ENCODE measurements around the gene EMC10. TPM values are rescaled to one million over a fixed set of nuclear protein-coding genes. Genes with fewer than 3 reads are reported as not detected.

The EMC10 gene
- total RNA-seq: 10 to 100 TPM; 28.7 to 31.2 TPM

DNA sequence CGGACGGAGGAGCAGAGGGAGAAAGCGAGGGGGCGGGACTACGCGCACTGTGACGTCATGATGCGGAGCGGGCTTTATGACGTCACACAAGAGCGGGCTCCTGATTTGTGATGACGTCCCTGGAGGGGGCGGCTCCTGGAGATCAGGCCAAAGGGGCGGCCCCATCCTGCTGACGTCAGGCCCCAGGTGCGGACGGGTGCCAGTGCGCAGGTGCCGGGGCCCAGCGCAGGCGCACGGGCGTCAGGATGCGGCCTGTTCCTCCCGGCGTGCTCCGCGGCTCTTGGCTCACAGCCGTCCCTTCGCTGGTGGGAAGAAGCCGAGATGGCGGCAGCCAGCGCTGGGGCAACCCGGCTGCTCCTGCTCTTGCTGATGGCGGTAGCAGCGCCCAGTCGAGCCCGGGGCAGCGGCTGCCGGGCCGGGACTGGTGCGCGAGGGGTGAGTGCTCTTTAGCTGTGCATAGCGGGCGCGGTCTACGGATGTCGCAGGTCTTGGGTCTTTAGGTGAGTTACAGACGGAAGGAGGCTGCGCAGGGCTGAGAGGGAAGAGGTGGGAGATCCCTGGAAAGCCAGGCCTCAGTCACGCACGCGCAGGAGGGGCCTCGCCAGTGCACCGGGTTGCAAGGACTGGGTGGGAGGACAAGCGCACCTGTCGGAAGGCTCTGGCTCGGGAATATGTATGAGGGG, at the start of gene EMC10, which contains the start of gene GARIN5A:
TSS of gene EMC10 (plus strand) at position 284 of the 683 bp plus-strand sequence. CDS start at position 322, 38 bp downstream.
TSS of gene GARIN5A (minus strand) at position 625 of the 683 bp plus-strand sequence. CDS start at position 165, 460 bp downstream.
- intact Hi-C loops (cut with micrococcal nuclease): loop anchor here (2.0 kb wide), 1 partner anchor 34 kb away; the partner anchor contains the start of gene JOSD2
- TF ChIP-seq, protein P1, sequence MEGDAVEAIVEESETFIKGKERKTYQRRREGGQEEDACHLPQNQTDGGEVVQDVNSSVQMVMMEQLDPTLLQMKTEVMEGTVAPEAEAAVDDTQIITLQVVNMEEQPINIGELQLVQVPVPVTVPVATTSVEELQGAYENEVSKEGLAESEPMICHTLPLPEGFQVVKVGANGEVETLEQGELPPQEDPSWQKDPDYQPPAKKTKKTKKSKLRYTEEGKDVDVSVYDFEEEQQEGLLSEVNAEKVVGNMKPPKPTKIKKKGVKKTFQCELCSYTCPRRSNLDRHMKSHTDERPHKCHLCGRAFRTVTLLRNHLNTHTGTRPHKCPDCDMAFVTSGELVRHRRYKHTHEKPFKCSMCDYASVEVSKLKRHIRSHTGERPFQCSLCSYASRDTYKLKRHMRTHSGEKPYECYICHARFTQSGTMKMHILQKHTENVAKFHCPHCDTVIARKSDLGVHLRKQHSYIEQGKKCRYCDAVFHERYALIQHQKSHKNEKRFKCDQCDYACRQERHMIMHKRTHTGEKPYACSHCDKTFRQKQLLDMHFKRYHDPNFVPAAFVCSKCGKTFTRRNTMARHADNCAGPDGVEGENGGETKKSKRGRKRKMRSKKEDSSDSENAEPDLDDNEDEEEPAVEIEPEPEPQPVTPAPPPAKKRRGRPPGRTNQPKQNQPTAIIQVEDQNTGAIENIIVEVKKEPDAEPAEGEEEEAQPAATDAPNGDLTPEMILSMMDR (IDR thresholded peaks at IDR 0.05): no peak
- Mint-ChIP-seq H3K4me1 (ENCODE audit: low read depth) (peaks cover 23% of the 10 kb centered on the region), H3K9me3 (no peaks in the 10 kb centered on the region), H3K36me3 (ENCODE audit: low read depth) (peaks cover 25% of the 10 kb centered on the region), H3K27me3 (no peaks in the 10 kb centered on the region), H3K27ac (peak within 1 kb of the TSS; percentile 93), H3K4me3 (peak within 1 kb of the TSS; percentile 99)
- DNase-seq: peak; percentile 98
- ChIA-PET POLR2A (interaction anchor here (1.1 to 1.7 kb wide), 3 partner anchors 36 to 119 kb away, joined by 3 to 5 read pairs (median 4); partner anchors contain the start of gene POLD1), CTCF (interaction anchor here (1.0 kb wide), 1 partner anchor 119 kb away, joined by 3 read pairs; no protein-coding TSS in a partner anchor)
- ATAC-seq: peak; percentile 98

DNA sequence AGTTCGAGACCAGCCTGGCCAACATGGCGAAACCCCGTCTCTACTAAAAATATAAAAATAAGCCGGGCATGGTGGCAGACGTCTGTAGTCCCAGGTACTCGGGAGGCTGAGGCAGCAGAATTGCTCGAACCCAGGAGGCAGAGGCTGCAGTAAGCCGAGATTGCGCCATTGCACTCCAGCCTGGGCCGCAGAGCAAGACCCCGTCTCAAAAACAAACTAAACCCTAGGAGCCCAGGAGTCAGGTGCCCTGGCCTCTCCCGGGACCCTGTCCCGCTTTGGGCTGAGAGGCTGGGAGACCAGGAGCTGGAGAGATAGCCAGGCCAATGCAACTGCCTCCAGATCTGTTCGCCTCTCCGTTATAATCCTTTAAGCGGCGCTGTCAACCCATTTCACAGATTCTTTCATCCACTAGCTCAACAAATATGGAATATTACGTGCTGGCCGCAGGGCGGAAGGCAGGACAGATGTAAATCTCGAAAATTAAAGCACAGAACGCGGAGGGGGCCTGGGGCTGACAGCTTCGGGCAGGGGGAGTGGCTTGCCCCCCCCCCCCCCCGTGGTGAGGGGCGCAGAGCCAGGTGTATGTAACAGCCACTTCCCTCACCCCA, 48.9 kb upstream of the EMC10 start:
- ChIA-PET CTCF (interaction anchor here (1.0 kb wide), 1 partner anchor 34 kb away, joined by 3 read pairs; no protein-coding TSS in a partner anchor), POLR2A (interaction anchor here (0.8 to 1.4 kb wide), 5 partner anchors 8 to 63 kb away, joined by 3 to 5 read pairs (median 4); partner anchors contain the start of genes NR1H2 and SPIB)
- H3K4me1 Mint-ChIP-seq (ENCODE audit: low read depth): peaks cover 11% of the 10 kb centered on the region
- no peak for ATAC-seq
- no peak overlapping the region for H3K27ac Mint-ChIP-seq
- no peak for DNase-seq
- H3K4me3 Mint-ChIP-seq: no peak overlapping the region
- no peaks in the 10 kb centered on the region for H3K9me3 Mint-ChIP-seq
- intact Hi-C loops (cut with micrococcal nuclease): no loop called here
- H3K27me3 Mint-ChIP-seq: peaks cover 13% of the 10 kb centered on the region
- H3K36me3 Mint-ChIP-seq (ENCODE audit: low read depth): no peaks in the 10 kb centered on the region
- TF ChIP-seq, protein P1 (IDR thresholded peaks at IDR 0.05): no peak

DNA sequence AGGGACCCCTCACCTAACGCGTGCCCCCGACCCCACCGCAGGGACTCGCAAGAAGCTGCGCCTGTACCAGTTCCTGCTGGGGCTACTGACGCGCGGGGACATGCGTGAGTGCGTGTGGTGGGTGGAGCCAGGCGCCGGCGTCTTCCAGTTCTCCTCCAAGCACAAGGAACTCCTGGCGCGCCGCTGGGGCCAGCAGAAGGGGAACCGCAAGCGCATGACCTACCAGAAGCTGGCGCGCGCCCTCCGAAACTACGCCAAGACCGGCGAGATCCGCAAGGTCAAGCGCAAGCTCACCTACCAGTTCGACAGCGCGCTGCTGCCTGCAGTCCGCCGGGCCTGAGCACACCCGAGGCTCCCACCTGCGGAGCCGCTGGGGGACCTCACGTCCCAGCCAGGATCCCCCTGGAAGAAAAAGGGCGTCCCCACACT, 48.3 kb upstream of the EMC10 start:
- no peaks in the 10 kb centered on the region for H3K36me3 Mint-ChIP-seq (ENCODE audit: low read depth)
- no peaks in the 10 kb centered on the region for H3K9me3 Mint-ChIP-seq
- ATAC-seq: no peak
- CTCF ChIA-PET: interaction anchor here (1.0 kb wide), 1 partner anchor 33 kb away, joined by 3 read pairs; no protein-coding TSS in a partner anchor
- H3K27me3 Mint-ChIP-seq: peaks cover 16% of the 10 kb centered on the region
- H3K4me3 Mint-ChIP-seq: no peak overlapping the region
- POLR2A ChIA-PET: interaction anchor here (0.8 to 1.4 kb wide), 6 partner anchors 9 to 63 kb away, joined by 3 to 5 read pairs (median 4); partner anchors contain the start of genes NR1H2 and SPIB
- no peak overlapping the region for H3K27ac Mint-ChIP-seq
- TF ChIP-seq, protein P1 (IDR thresholded peaks at IDR 0.05): no peak
- DNase-seq: no peak
- H3K4me1 Mint-ChIP-seq (ENCODE audit: low read depth): peaks cover 11% of the 10 kb centered on the region
- intact Hi-C loops (cut with micrococcal nuclease): no loop called here

DNA sequence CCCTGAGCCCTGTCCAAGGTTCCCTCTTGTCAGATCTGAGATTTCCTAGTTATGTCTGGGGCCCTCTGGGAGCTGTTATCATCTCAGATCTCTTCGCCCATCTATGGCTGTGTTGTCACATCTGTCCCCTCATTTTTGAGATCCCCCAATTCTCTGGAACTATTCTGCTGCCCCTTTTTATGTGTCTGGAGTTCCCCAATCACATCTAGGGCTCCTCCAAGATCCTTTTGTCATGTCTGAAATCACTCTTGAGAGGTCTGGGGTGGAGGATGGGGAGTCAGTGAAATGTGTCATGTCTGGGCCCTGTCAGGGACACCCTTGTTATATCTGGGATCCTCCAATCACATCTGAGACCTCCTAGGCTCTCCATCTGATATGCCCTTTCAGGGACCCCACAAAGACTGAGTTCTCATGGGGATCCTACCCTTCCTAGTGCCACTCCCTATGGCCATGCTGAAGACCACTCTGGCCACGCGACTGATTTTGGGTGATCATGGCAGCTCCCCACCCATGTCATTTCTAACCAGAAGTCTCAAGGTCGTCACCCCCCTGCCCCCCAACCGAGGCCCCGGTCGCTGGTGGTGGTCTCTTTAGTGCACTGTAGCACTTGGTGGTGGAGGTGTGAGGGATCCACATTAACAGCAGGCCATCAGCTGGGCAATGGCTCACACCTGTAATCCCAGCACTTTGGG, 47.4 kb upstream of the EMC10 start:
- intact Hi-C loops (cut with micrococcal nuclease): no loop called here
- CTCF ChIA-PET: interaction anchor here (1.6 kb wide), 1 partner anchor 60 kb away, joined by 4 read pairs; no protein-coding TSS in a partner anchor
- peaks cover 19% of the 10 kb centered on the region for H3K27me3 Mint-ChIP-seq
- ATAC-seq (no peak), DNase-seq (no peak)
- no peaks in the 10 kb centered on the region for H3K36me3 Mint-ChIP-seq (ENCODE audit: low read depth)
- peaks cover 11% of the 10 kb centered on the region for H3K4me1 Mint-ChIP-seq (ENCODE audit: low read depth)
- no peaks in the 10 kb centered on the region for H3K9me3 Mint-ChIP-seq
- TF ChIP-seq, protein P1 (IDR thresholded peaks at IDR 0.05): no peak
- no peak overlapping the region for H3K4me3 Mint-ChIP-seq
- no peak overlapping the region for H3K27ac Mint-ChIP-seq
- POLR2A ChIA-PET: interaction anchor here (1.0 to 1.2 kb wide), 2 partner anchors 9 to 64 kb away, joined by 3 read pairs; no protein-coding TSS in a partner anchor
